ENCODE measurements around the gene NAV3.

DNA sequence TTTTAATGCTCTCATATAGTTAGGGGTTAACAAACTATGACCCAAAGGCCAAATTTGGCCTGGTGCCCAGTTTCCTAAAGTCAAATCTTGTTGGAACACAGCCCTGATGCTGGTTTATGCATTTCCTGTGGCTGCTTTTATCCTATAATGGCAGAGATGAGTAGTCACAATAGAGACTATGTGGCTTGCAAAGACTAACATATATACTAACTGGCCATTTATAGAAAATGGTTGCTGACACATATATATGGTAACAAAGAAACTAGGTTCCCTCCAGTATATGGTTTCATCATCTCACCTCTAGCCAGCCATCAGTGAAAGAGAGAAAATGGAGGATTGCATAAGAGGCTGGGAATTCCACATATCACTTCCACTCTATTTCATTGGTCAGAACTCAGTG, 10.8 kb downstream of the NAV3 start:
- TF ChIP-seq CEBPB (IDR thresholded peaks at IDR 0.05; ENCODE audit: low read depth, low read length) (0 out of 2 replicates have a peak, but pooled peaks have one; percentile 19), SMC3 (IDR thresholded peaks at IDR 0.05; ENCODE audit: low read depth, low read length) (no peak), CHD1 (IDR thresholded peaks at IDR 0.05; ENCODE audit: low read depth, low read length) (no peak), RAD21 (IDR thresholded peaks at IDR 0.05; ENCODE audit: low read length) (no peak), RCOR1 (IDR thresholded peaks at IDR 0.05; ENCODE audit: insufficient replicate concordance, low read length) (no peak), POLR2A (IDR thresholded peaks at IDR 0.05; ENCODE audit: low read depth, low read length) (no peak), MXI1 (IDR thresholded peaks at IDR 0.05; ENCODE audit: borderline replicate concordance, low read depth, low read length) (no peak), NFE2L2 (IDR thresholded peaks at IDR 0.05; ENCODE audit: low read depth, low read length) (no peak)
- TF ChIP-seq, protein P1, sequence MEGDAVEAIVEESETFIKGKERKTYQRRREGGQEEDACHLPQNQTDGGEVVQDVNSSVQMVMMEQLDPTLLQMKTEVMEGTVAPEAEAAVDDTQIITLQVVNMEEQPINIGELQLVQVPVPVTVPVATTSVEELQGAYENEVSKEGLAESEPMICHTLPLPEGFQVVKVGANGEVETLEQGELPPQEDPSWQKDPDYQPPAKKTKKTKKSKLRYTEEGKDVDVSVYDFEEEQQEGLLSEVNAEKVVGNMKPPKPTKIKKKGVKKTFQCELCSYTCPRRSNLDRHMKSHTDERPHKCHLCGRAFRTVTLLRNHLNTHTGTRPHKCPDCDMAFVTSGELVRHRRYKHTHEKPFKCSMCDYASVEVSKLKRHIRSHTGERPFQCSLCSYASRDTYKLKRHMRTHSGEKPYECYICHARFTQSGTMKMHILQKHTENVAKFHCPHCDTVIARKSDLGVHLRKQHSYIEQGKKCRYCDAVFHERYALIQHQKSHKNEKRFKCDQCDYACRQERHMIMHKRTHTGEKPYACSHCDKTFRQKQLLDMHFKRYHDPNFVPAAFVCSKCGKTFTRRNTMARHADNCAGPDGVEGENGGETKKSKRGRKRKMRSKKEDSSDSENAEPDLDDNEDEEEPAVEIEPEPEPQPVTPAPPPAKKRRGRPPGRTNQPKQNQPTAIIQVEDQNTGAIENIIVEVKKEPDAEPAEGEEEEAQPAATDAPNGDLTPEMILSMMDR (conservative IDR thresholded peaks at IDR 0.05; ENCODE audit: low read depth, low read length) = no peak
- TF ChIP-seq, protein P2, sequence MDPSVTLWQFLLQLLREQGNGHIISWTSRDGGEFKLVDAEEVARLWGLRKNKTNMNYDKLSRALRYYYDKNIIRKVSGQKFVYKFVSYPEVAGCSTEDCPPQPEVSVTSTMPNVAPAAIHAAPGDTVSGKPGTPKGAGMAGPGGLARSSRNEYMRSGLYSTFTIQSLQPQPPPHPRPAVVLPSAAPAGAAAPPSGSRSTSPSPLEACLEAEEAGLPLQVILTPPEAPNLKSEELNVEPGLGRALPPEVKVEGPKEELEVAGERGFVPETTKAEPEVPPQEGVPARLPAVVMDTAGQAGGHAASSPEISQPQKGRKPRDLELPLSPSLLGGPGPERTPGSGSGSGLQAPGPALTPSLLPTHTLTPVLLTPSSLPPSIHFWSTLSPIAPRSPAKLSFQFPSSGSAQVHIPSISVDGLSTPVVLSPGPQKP (IDR thresholded peaks at IDR 0.05; ENCODE audit: borderline replicate concordance, low read depth, low read length) = no peak

All from IMR-90 (cell line).